Measurements from ENCODE around the gene TAF3. TPM values are rescaled to one million over a fixed set of nuclear protein-coding genes. Genes with fewer than 3 reads are reported as not detected.

Gene TAF3
- polyA plus RNA-seq, 1 donor (not counting 4 experiments of a cell fraction or from before 2014, with no cell fraction given) = 2.0 TPM

DNA sequence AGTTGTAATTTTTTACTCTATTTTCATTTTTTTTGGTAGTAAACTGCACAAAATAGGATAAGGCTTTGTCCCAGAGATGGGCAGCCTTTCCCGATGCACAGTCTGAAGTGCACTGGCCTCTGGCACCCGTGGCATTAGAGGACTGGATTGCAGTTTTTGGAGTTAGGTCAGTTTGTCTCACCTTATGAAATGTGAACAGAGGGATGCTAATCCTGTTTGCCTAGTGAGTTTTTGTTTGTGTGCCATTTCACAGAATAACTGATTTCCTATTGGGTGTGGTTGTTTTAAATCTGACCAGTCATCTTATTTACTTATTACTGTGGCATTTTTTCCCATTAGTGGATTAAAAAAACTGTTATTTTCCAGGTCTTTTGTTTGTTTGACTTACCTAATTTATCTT is 126.7 kb downstream of the TAF3 start:
- TF ChIP-seq, protein P1, sequence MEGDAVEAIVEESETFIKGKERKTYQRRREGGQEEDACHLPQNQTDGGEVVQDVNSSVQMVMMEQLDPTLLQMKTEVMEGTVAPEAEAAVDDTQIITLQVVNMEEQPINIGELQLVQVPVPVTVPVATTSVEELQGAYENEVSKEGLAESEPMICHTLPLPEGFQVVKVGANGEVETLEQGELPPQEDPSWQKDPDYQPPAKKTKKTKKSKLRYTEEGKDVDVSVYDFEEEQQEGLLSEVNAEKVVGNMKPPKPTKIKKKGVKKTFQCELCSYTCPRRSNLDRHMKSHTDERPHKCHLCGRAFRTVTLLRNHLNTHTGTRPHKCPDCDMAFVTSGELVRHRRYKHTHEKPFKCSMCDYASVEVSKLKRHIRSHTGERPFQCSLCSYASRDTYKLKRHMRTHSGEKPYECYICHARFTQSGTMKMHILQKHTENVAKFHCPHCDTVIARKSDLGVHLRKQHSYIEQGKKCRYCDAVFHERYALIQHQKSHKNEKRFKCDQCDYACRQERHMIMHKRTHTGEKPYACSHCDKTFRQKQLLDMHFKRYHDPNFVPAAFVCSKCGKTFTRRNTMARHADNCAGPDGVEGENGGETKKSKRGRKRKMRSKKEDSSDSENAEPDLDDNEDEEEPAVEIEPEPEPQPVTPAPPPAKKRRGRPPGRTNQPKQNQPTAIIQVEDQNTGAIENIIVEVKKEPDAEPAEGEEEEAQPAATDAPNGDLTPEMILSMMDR (optimal IDR thresholded peaks at IDR 0.05 in 1 of 3, IDR thresholded peaks at IDR 0.05 in 1 of 3, conservative IDR thresholded peaks at IDR 0.05 in 1 of 3; ENCODE audit: extremely low read depth in 1 of 3, insufficient read depth in 2 of 3, low read length in 3 of 3) = no peak
- no peak for TF ChIP-seq EZH2 (IDR thresholded peaks at IDR 0.05; ENCODE audit: low read length)
- no peak overlapping the region for H3K27ac ChIP-seq (ENCODE audit: control insufficient read depth, insufficient read depth, low read length)
- peaks cover 5% of the 10 kb centered on the region for H3K79me2 ChIP-seq (ENCODE audit: control insufficient read depth, insufficient read depth, low read length)
- dilution Hi-C loops (cut with MboI; ENCODE audit: extremely low pct_ligation_motif_present, low sequenced_read_pairs) = no loop called here
- H3K4me1 ChIP-seq (ENCODE audit: control insufficient read depth, extremely low read depth, insufficient read depth, low read length) = peaks cover 24% of the 10 kb centered on the region
- H3K36me3 ChIP-seq (ENCODE audit: control insufficient read depth in 2 of 2, extremely low read depth in 1 of 2, insufficient read depth in 2 of 2, low read length in 2 of 2) = no peaks in the 10 kb centered on the region
- H3K9me3 ChIP-seq (ENCODE audit: control insufficient read depth, low read depth, low read length) = no peaks in the 10 kb centered on the region
- H3K9ac ChIP-seq (ENCODE audit: control insufficient read depth, extremely low read depth, insufficient read depth, low read length) = no peak overlapping the region
- no peak overlapping the region for H2AFZ ChIP-seq (ENCODE audit: control insufficient read depth, low read length)
- no peaks in the 10 kb centered on the region for H3K27me3 ChIP-seq (ENCODE audit: control insufficient read depth, extremely low read depth, insufficient read depth, low read length)
- H3K9me1 ChIP-seq (ENCODE audit: control insufficient read depth, extremely low read depth, insufficient read depth, low read length) = peaks cover 2% of the 10 kb centered on the region
- no peak overlapping the region for H3K4me2 ChIP-seq (ENCODE audit: control insufficient read depth, extremely low read depth, insufficient read depth, low read depth, low read length)
- DNase-seq (ENCODE audit: low read depth, low spot score) (no peak), FAIRE-seq (no peak)
- no peak overlapping the region for H3K4me3 ChIP-seq (ENCODE audit: control insufficient read depth in 2 of 3, extremely low read depth in 1 of 3, insufficient read depth in 2 of 3, low read depth in 1 of 3, low read length in 3 of 3)
- H4K20me1 ChIP-seq (ENCODE audit: control insufficient read depth, extremely low read depth, insufficient read depth, low read length) = no peaks in the 10 kb centered on the region

DNA sequence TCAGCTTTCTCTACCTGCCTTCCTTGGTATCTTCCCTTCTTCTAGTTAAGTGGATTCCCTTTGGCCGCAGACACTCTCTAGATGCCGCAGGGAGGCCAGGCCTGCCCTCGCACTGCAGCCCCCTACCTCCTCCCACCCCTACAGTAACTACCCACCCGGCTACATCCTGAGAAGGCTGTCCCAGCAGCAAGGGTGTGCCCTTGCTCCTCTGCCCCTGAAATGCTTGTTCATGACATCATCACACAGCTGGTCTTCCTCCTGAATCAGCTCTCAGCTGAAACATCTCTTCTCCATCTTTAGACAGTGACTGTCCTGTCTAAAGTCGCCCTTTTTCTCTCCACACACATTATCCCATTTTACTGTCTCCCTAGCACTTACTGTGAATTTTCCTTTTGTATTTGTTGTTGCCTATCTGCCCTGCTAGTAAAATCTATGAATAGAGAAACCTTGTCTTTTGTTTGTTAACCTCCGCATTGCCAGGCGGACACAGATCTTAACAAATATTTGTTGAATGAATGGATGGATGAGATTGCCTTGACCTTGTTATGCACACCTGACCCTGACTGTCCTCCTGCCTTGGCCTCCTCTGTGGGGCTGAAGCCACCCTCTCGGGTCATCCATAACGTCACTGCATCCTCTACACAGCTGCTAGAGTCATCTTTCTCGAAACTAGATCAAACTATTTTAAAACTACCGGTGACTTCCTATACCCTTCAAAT is 127.3 kb downstream of the TAF3 start:
- no peaks in the 10 kb centered on the region for H3K27me3 ChIP-seq (ENCODE audit: control insufficient read depth, extremely low read depth, insufficient read depth, low read length)
- H3K9ac ChIP-seq (ENCODE audit: control insufficient read depth, extremely low read depth, insufficient read depth, low read length) = no peak overlapping the region
- H2AFZ ChIP-seq (ENCODE audit: control insufficient read depth, low read length) = no peak overlapping the region
- TF ChIP-seq EZH2 (IDR thresholded peaks at IDR 0.05; ENCODE audit: low read length) = no peak
- TF ChIP-seq, protein P1 (optimal IDR thresholded peaks at IDR 0.05 in 1 of 3, IDR thresholded peaks at IDR 0.05 in 1 of 3, conservative IDR thresholded peaks at IDR 0.05 in 1 of 3; ENCODE audit: extremely low read depth in 1 of 3, insufficient read depth in 2 of 3, low read length in 3 of 3) = no peak
- H3K9me1 ChIP-seq (ENCODE audit: control insufficient read depth, extremely low read depth, insufficient read depth, low read length) = peaks cover 2% of the 10 kb centered on the region
- FAIRE-seq (no peak), DNase-seq (ENCODE audit: low read depth, low spot score) (no peak)
- H3K4me1 ChIP-seq (ENCODE audit: control insufficient read depth, extremely low read depth, insufficient read depth, low read length) = peaks cover 24% of the 10 kb centered on the region
- no peak overlapping the region for H3K4me3 ChIP-seq (ENCODE audit: control insufficient read depth in 2 of 3, extremely low read depth in 1 of 3, insufficient read depth in 2 of 3, low read depth in 1 of 3, low read length in 3 of 3)
- no peaks in the 10 kb centered on the region for H3K36me3 ChIP-seq (ENCODE audit: control insufficient read depth in 2 of 2, extremely low read depth in 1 of 2, insufficient read depth in 2 of 2, low read length in 2 of 2)
- no peaks in the 10 kb centered on the region for H3K9me3 ChIP-seq (ENCODE audit: control insufficient read depth, low read depth, low read length)
- no peak overlapping the region for H3K4me2 ChIP-seq (ENCODE audit: control insufficient read depth, extremely low read depth, insufficient read depth, low read depth, low read length)
- dilution Hi-C loops (cut with MboI; ENCODE audit: extremely low pct_ligation_motif_present, low sequenced_read_pairs) = no loop called here
- peaks cover 5% of the 10 kb centered on the region for H3K79me2 ChIP-seq (ENCODE audit: control insufficient read depth, insufficient read depth, low read length)
- no peak overlapping the region for H3K27ac ChIP-seq (ENCODE audit: control insufficient read depth, insufficient read depth, low read length)
- H4K20me1 ChIP-seq (ENCODE audit: control insufficient read depth, extremely low read depth, insufficient read depth, low read length) = no peaks in the 10 kb centered on the region

Data from keratinocyte (primary cell).